Type B pancreatic cell (in vitro differentiated cells): ENCODE results near the gene PVALB. TPM values are rescaled to one million over a fixed set of nuclear protein-coding genes. Genes with fewer than 3 reads are reported as not detected.
A peak's percentile ranks its signal among the peaks of the same experiment; 100 is the strongest.

Experiments used
- DNase-seq: peaks from one replicate; pipeline ENCODE4 v3.0.0; 2021; ENCODE audit warnings: mixed read lengths; ENCODE audit not compliant: unreplicated experiment; ENCODE audit errors: extremely low spot score
- H3K27ac Mint-ChIP-seq: 2 replicates; pipeline ENCODE4 v1.8.0; 2021; ENCODE audit warnings: mild to moderate bottlenecking, mixed read lengths
- H3K27me3 Mint-ChIP-seq: 2 replicates; pipeline ENCODE4 v1.8.0; 2021; ENCODE audit warnings: mixed read lengths
- H3K36me3 Mint-ChIP-seq: 2 replicates; pipeline ENCODE4 v1.8.0; 2021; ENCODE audit warnings: mixed read lengths
- H3K4me1 Mint-ChIP-seq: one replicate; pipeline ENCODE4 v1.8.0; 2021; ENCODE audit warnings: mixed read lengths; ENCODE audit not compliant: unreplicated experiment
- H3K4me3 Mint-ChIP-seq: 2 replicates; pipeline ENCODE4 v1.8.0; 2021; ENCODE audit warnings: mild to moderate bottlenecking, mixed read lengths
- H3K9me3 Mint-ChIP-seq: 2 replicates; pipeline ENCODE4 v1.8.0; 2021; ENCODE audit warnings: mixed read lengths
- total RNA-seq: library from RNA; stranded (reverse); gene quantifications from 2 replicates; pipeline ENCODE4 v1.2.1, GENCODE V29; 2021; ENCODE audit warnings: low replicate concordance
- TF ChIP-seq, protein P1 (sequence below): fragments of 200-600 bp; sonication (generic); conservative IDR thresholded peaks from 2 replicates; pipeline ENCODE4 v1.5.0; 2021; ENCODE audit warnings: antibody characterized with exemption, mild to moderate bottlenecking

The PVALB gene
- total RNA-seq, 1 donor from 2014 or later: 0.75 TPM

DNA sequence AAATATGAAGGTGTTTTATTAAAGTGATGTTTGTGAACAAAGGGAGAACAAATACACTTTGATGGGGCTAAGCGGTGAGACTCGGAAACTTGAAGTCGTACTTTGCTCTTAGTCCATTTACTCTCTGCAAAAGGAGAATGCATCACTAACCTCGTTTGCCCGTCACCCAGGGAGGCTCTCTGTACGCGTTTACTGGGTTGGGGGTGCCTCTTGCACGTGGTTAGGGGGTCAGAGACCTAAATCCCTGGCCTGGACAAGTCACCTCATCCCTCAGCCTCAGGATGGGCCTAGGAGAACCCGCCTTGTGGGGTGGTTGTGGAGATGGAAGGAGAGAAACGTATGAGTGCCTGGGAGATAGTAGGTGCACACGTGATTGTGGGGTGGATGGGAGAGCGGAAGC, 40.1 kb downstream of the PVALB start:
- Mint-ChIP-seq H3K4me1 (peaks cover 18% of the 10 kb centered on the region), H3K27ac (peak overlapping the region; percentile 85), H3K27me3 (peaks cover 17% of the 10 kb centered on the region), H3K36me3 (peaks cover 7% of the 10 kb centered on the region), H3K4me3 (peak overlapping the region; percentile 91), H3K9me3 (peaks cover 16% of the 10 kb centered on the region)
- TF ChIP-seq, protein P1, sequence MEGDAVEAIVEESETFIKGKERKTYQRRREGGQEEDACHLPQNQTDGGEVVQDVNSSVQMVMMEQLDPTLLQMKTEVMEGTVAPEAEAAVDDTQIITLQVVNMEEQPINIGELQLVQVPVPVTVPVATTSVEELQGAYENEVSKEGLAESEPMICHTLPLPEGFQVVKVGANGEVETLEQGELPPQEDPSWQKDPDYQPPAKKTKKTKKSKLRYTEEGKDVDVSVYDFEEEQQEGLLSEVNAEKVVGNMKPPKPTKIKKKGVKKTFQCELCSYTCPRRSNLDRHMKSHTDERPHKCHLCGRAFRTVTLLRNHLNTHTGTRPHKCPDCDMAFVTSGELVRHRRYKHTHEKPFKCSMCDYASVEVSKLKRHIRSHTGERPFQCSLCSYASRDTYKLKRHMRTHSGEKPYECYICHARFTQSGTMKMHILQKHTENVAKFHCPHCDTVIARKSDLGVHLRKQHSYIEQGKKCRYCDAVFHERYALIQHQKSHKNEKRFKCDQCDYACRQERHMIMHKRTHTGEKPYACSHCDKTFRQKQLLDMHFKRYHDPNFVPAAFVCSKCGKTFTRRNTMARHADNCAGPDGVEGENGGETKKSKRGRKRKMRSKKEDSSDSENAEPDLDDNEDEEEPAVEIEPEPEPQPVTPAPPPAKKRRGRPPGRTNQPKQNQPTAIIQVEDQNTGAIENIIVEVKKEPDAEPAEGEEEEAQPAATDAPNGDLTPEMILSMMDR: no peak
- DNase-seq: no peak

DNA sequence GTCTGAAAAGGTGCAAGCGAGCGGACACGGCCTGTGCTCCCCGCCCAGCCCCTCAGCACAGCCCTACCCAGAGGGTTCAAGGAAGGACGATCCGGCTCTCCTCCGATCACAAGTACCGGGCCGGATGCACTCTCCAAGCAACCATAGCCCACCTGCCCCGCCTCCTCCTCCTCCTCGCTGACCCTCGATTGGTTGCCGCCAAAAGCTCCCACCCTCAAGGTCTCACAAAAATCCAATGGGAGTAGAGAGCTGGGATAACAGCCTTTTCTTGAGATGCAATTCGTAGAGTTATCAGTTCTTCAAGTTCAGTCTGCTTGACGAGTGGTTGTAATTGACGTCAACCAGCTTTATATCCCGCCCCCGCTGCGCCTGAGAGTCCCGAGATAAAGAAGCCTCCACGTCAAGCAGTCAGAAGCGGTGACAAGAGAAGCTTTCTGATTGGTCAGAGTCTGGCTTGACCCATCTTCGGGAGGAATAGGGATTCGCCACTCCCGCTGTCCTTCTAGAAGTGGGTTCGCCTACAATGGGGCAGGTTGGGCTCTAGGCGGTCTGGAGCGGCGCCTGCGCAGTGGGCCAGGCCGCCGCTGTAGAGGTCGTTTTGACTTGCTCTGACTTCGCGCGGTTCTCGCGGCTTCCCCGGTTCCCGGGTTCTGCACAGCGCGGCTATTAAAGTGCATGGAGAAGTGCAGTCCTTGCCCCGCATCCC, 40.7 kb downstream of the PVALB start, which contains the start of gene IFT27:
Gene IFT27 (minus strand): TSS at position 156 of the 706 bp plus-strand sequence. CDS start 412 bp downstream, outside the sequence.
- Mint-ChIP-seq H3K4me1 (peaks cover 21% of the 10 kb centered on the region), H3K27ac (peak within 1 kb of the TSS; percentile 85), H3K27me3 (peaks cover 16% of the 10 kb centered on the region), H3K4me3 (peak within 1 kb of the TSS; percentile 91), H3K36me3 (peaks cover 7% of the 10 kb centered on the region), H3K9me3 (peaks cover 16% of the 10 kb centered on the region)
- DNase-seq: peak; percentile 95
- TF ChIP-seq, protein P1: no peak

DNA sequence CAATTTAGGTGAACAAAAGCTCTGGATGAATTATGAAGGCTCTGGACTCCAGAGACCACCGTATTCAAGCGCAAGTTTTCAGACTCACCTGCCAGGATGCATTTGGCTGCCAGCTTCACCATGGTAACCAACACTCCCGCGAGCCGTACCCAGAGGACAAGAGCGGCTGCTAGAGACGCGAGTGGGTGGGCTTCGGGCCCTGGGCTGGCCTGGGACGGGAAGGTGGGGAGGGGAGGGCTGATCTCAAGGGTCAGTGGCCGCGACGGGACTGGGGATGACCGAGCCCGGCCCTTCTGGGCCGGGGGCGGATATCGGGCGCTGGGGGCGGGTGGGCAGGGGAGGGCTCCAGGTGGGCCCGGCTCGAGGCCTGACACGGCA, 41.3 kb downstream of the PVALB start:
- TF ChIP-seq, protein P1: no peak
- Mint-ChIP-seq H3K27me3 (peaks cover 16% of the 10 kb centered on the region), H3K36me3 (peaks cover 7% of the 10 kb centered on the region), H3K9me3 (peaks cover 16% of the 10 kb centered on the region), H3K4me1 (peaks cover 25% of the 10 kb centered on the region), H3K27ac (peak overlapping the region; percentile 85), H3K4me3 (peak overlapping the region; percentile 91)
- no peak for DNase-seq

DNA sequence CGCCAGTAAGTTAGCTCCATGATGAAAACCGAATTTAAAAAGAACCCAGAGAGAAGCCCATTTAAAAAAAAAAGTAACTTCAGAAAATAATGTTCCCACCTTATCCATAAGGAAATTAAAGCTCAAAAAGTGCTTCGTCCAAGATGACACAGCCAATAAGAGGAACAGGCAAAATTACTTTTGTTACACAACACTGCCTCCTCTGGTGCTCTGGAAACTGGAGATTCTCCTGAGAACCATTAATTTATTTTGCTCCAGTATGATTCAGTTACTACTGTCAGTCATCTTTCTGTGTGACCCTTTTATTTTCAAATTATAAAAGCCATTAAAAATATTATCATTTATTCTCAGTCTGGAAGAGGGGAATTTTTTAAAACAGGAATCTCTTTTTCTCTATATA, 42.9 kb downstream of the PVALB start:
- Mint-ChIP-seq H3K27me3 (peaks cover 7% of the 10 kb centered on the region), H3K9me3 (peaks cover 16% of the 10 kb centered on the region), H3K4me1 (peaks cover 33% of the 10 kb centered on the region), H3K27ac (no peak overlapping the region), H3K4me3 (peak overlapping the region; percentile 34), H3K36me3 (peaks cover 7% of the 10 kb centered on the region)
- DNase-seq: no peak
- TF ChIP-seq, protein P1: peak; percentile 64

DNA sequence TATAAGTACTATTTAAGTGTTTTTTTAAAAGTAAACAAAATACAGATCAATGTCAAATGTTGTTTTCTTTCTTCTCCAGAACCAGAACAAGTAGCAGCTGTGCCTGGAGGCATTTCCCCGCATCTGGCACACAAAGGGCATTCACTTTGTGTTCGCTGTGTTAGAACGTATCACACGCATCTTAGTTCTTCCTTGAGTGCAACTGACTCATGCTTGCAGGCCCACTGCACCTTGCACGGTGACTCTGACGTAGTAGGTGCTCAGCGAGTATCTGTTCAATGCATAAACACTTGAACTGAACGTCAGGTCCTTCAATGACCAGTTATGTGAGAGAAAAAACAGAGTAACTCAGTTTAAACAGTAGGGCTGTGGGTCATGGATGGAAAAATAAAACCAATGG, 44.4 kb downstream of the PVALB start:
- peaks cover 7% of the 10 kb centered on the region for H3K9me3 Mint-ChIP-seq
- peaks cover 4% of the 10 kb centered on the region for H3K27me3 Mint-ChIP-seq
- no peak overlapping the region for H3K4me3 Mint-ChIP-seq
- peaks cover 33% of the 10 kb centered on the region for H3K4me1 Mint-ChIP-seq
- no peak overlapping the region for H3K27ac Mint-ChIP-seq
- DNase-seq: no peak
- H3K36me3 Mint-ChIP-seq: peaks cover 3% of the 10 kb centered on the region
- TF ChIP-seq, protein P1: no peak
